ENCODE results near the gene RBM18. TPM values are rescaled to one million over a fixed set of nuclear protein-coding genes. Genes with fewer than 3 reads are reported as not detected.

RBM18 gene
- total RNA-seq, 1 donor from 2014 or later, result 63.8 TPM

DNA sequence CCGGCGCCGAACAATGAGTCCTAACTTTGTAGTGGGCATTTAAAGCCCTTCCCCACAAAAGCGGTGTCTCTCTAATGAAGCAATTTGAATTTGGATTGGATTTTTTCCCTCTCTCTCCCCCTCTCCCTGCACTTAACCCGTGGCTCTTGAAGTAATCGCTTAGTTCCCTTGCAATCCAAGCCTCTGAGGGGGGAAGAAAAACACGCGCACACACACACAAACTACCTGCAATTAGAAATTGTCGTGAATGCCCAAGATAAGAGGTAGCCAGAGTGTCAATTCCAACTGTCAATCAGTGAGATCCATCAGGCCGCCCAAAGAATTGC, 37.1 kb downstream of the RBM18 start:
- peaks cover 20% of the 10 kb centered on the region for H3K27me3 ChIP-seq
- TF ChIP-seq, protein P1, sequence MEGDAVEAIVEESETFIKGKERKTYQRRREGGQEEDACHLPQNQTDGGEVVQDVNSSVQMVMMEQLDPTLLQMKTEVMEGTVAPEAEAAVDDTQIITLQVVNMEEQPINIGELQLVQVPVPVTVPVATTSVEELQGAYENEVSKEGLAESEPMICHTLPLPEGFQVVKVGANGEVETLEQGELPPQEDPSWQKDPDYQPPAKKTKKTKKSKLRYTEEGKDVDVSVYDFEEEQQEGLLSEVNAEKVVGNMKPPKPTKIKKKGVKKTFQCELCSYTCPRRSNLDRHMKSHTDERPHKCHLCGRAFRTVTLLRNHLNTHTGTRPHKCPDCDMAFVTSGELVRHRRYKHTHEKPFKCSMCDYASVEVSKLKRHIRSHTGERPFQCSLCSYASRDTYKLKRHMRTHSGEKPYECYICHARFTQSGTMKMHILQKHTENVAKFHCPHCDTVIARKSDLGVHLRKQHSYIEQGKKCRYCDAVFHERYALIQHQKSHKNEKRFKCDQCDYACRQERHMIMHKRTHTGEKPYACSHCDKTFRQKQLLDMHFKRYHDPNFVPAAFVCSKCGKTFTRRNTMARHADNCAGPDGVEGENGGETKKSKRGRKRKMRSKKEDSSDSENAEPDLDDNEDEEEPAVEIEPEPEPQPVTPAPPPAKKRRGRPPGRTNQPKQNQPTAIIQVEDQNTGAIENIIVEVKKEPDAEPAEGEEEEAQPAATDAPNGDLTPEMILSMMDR (IDR thresholded peaks at IDR 0.05), result no peak
- no peaks in the 10 kb centered on the region for H3K36me3 ChIP-seq

DNA sequence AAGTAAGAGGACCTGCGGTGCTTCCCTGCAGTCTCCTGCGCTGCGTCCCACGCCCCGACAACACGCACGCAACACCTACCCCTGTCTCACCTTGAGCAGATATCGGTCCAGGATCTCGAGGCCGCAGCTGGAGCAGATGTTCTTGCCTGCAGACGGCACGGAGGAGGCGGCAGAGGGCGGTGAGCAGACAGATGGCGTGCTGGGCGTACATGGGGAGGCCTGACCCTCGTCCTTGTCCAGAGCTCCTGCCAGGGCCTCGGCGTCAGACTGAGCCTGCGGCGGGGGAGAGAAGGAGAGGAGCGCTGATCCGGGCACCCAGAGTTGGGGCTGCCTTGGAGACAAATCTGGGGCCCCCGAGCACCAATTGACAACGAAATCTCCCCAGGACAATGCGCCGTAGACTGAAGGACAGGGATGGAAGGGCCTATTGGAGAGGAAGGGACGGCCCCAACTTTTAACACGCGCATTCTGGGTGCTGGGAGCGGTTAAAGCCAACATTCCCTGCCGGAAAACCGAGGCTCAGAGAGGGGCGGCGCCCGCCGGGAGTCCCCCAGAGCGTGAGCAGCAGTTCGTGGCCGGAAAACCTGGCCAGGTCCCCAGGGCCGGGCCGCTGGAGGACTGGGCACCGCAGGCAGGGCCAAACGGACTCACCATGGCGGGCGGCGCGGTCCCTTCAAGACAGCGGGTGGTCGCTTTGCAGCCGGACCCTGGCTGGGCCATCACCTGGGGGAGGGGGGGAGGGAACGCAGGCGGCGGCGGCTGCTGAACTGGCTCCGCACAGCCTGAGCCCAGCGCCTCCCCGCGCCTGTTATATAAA, 37.7 kb downstream of the RBM18 start:
- intact Hi-C loops (cut with DNase I), result no loop called here
- TF ChIP-seq, protein P1 (IDR thresholded peaks at IDR 0.05), result no peak
- Histone ChIP-seq H3K4me1 (peaks cover 3 to 16% of the 10 kb centered on the region in 2 donors), H3K27ac (no peak overlapping the region), H3K36me3 (no peaks in the 10 kb centered on the region), H3K9me3 (no peaks in the 10 kb centered on the region), H3K4me3 (peak overlapping the region; percentile 57 to 62), H3K27me3 (peaks cover 20% of the 10 kb centered on the region)
- no peak for DNase-seq (ENCODE audit: low spot score in 2 of 2)

More for the DNA sequence above, 37.1 kb downstream of the RBM18 start:
- no peak for DNase-seq (ENCODE audit: low spot score in 2 of 2)
- H3K27ac ChIP-seq, result no peak overlapping the region
- peaks cover 3 to 16% of the 10 kb centered on the region in 2 donors for H3K4me1 ChIP-seq
- no peaks in the 10 kb centered on the region for H3K9me3 ChIP-seq
- H3K4me3 ChIP-seq, result peak overlapping the region; percentile 57 to 62
- intact Hi-C loops (cut with DNase I), result no loop called here

DNA sequence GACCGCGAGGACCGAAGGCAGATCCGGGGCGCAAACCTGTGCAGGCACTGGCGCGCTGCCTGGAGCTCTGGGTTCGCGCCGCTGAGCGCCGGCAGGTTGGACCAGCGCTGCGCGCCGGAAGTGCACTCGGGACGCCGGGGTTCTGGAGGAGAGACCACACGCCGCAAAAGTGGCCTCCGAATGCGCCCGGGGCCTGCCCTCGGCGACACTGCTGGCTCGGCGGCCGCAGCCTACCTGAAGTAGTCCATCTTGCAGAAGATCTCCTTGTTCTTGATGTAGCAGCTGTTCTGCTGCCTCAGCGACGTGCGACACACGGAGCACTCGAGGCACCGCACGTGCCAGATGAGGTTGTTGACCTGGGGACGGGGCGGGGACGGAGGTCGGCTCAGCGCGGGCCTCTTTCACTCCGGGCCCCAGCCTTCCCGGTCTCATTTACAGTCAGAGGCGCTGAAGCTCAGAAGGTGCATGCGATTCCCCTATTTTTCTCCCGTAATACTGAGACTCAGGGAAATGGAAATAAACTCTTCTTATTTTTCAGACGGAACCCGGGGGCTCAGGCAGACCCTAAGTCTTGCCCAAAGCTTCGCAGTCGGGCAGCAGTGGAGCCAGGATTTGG, 38.4 kb downstream of the RBM18 start:
- TF ChIP-seq, protein P1 (IDR thresholded peaks at IDR 0.05), result no peak
- no peak for DNase-seq (ENCODE audit: low spot score in 2 of 2)
- no peaks in the 10 kb centered on the region for H3K36me3 ChIP-seq
- H3K4me3 ChIP-seq, result peak overlapping the region; percentile 22 to 62
- H3K27me3 ChIP-seq, result peaks cover 20% of the 10 kb centered on the region
- intact Hi-C loops (cut with DNase I), result no loop called here
- H3K9me3 ChIP-seq, result no peaks in the 10 kb centered on the region
- no peak overlapping the region for H3K27ac ChIP-seq
- H3K4me1 ChIP-seq, result peaks cover 3 to 16% of the 10 kb centered on the region in 2 donors

DNA sequence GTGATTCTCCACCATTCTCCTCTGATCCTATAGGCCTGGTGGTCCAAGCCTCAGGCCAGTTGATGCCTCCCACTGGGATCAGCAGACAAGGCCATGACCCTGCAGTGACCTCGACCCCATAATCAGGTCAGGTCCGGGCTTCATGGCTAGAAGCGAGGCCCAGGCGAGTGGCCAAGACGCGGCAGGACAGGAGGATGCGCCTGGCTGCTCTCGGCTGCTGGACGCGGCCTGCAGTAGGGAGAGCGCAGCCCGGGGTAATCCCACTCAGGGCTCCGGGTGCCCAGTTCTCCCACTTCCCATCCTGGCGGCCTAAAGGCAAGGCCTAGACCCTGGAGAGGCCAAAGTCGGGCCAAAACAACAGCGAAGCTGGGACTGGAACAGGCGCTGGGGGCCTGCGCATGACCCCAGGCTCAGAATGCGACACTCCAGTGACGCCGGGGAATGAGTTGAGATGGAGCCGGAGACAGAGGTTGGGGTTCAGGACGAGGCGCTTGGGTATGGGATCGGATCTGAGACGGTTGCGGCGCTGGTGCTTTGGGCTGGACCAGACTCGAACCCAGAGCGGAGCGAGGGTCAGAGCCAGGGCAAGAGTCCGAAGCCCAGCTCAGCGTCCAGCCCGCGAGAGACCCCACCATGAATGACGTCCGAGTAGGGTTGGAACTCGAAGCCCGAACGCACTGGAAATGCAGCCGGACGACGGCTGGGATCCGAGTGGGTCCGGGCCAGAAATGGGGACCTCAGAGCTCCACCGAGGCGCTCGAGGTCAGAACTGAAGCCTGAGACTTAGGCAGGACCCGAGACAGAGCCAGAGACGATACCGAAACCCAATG, 39.1 kb downstream of the RBM18 start:
- Histone ChIP-seq H3K9me3 (no peaks in the 10 kb centered on the region), H3K27ac (no peak overlapping the region), H3K4me1 (peaks cover 3 to 22% of the 10 kb centered on the region in 2 donors), H3K4me3 (peak overlapping the region; percentile 22 to 62), H3K27me3 (peaks cover 26% of the 10 kb centered on the region), H3K36me3 (no peaks in the 10 kb centered on the region)
- TF ChIP-seq, protein P1 (IDR thresholded peaks at IDR 0.05), result no peak
- DNase-seq (ENCODE audit: low spot score in 2 of 2), result no peak
- intact Hi-C loops (cut with DNase I), result no loop called here

DNA sequence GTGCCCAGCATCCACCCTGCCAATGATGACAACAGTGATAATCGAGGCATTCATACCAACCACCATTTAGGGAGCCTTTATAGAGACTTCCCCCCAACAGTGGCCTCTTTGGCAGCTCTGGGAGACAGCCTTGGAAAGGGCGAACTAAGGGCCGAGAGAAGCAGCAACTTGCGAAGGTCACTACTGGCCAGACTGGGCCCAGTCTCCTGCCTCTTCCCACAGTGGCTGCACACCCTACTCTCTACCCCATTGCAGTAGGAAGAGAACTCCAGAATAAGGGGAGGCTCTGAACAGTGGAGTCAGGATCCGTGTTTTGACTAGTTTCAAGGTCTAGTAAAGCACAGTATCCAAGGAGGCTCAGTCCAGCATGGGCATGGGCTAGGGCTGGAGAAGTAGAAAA, 41.2 kb downstream of the RBM18 start:
- H3K36me3 ChIP-seq, result no peaks in the 10 kb centered on the region
- no peak overlapping the region for H3K27ac ChIP-seq
- TF ChIP-seq, protein P1 (IDR thresholded peaks at IDR 0.05), result no peak
- H3K4me3 ChIP-seq, result no peak overlapping the region
- H3K4me1 ChIP-seq, result peaks cover 1 to 38% of the 10 kb centered on the region in 2 donors
- DNase-seq (ENCODE audit: low spot score in 2 of 2), result no peak
- no peaks in the 10 kb centered on the region for H3K9me3 ChIP-seq
- peaks cover 28% of the 10 kb centered on the region for H3K27me3 ChIP-seq
- intact Hi-C loops (cut with DNase I), result no loop called here
